Thyroid gland (tissue), 4 donors: ENCODE data around the gene RNASEH2A.
"Not testable (repeated sequence)": the region's sequence is repeated elsewhere in the genome, so short reads cannot be mapped to it uniquely, and the experiment has no call there.

Experiments used
- CTCF ChIP-seq, 6 experiments: fragments of 200-600 bp in 3 of 6; fragments of 450-650 bp in 3 of 6; sonication (generic) in 3 of 6; IDR thresholded peaks; one replicate each; pipeline ENCODE4 v1.5.1; 2016 to 2019; ENCODE audit warnings: antibody characterized with exemption in 6 of 6, mild to moderate bottlenecking in 2 of 6, inconsistent platforms in 1 of 6, moderate library complexity in 1 of 6
- POLR2A ChIP-seq, 2 donors: fragments of 450-650 bp; IDR thresholded peaks; one replicate each; pipeline ENCODE4 v1.6.1; 2017; ENCODE audit warnings: antibody characterized with exemption in 2 of 2, mild to moderate bottlenecking in 2 of 2, moderate library complexity in 1 of 2

GRCh38 chr19:12817810-12818209 is 11.4 kb downstream of the RNASEH2A start:
- not testable (repeated sequence) for TF ChIP-seq CTCF, POLR2A (IDR thresholded peaks at IDR 0.05)
